ENCODE measurements around the gene OTX1. TPM values are rescaled to one million over a fixed set of nuclear protein-coding genes. Genes with fewer than 3 reads are reported as not detected.

Gene OTX1
- total RNA-seq, 1 donor from 2014 or later = not detected

DNA sequence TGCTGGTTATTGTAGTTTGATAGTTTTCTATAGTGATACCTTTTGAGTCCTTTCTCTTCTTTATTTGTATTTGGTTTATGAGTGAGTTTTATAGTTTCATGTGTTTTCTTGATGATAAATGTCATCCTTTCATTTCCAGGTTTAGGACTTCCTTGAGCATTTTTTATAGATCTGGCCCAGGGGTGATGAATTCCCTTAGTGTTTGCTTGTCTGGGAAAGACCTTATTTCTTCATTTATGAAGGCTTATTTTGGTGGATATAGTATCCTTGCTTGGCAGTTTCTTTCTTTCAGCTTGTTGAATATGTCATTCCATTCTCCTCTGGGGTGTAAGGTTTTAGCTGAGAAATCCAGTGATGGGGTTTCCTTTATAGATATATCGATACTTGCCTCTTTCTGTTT lies 53.9 kb downstream of the OTX1 start:
- H3K4me3 Mint-ChIP-seq (ENCODE audit: unreplicated experiment) = no peak overlapping the region
- DNase-seq (ENCODE audit: extremely low spot score, unreplicated experiment) = no peak
- peaks cover 4% of the 10 kb centered on the region for H3K36me3 Mint-ChIP-seq (ENCODE audit: unreplicated experiment)
- H3K27ac Mint-ChIP-seq (ENCODE audit: unreplicated experiment) = no peak overlapping the region
- peaks cover 11% of the 10 kb centered on the region for H3K27me3 Mint-ChIP-seq (ENCODE audit: unreplicated experiment)
- H3K4me1 Mint-ChIP-seq (ENCODE audit: unreplicated experiment) = no peaks in the 10 kb centered on the region
- peaks cover 46% of the 10 kb centered on the region for H3K9me3 Mint-ChIP-seq (ENCODE audit: unreplicated experiment)
- TF ChIP-seq, protein P1, sequence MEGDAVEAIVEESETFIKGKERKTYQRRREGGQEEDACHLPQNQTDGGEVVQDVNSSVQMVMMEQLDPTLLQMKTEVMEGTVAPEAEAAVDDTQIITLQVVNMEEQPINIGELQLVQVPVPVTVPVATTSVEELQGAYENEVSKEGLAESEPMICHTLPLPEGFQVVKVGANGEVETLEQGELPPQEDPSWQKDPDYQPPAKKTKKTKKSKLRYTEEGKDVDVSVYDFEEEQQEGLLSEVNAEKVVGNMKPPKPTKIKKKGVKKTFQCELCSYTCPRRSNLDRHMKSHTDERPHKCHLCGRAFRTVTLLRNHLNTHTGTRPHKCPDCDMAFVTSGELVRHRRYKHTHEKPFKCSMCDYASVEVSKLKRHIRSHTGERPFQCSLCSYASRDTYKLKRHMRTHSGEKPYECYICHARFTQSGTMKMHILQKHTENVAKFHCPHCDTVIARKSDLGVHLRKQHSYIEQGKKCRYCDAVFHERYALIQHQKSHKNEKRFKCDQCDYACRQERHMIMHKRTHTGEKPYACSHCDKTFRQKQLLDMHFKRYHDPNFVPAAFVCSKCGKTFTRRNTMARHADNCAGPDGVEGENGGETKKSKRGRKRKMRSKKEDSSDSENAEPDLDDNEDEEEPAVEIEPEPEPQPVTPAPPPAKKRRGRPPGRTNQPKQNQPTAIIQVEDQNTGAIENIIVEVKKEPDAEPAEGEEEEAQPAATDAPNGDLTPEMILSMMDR (IDR thresholded peaks at IDR 0.05) = no peak

Measured in osteocyte (in vitro differentiated cells).